T47D (cell line): Measurements from ENCODE around the gene C2CD4A.

Source experiments
- DNase-seq, 2 experiments: peaks; one replicate each; pipeline versions ENCODE4 v3.0.0 to v3.0.0-alpha.2; 2011 to 2012; ENCODE audit warnings: low read depth in 1 of 2, low spot score in 1 of 2
- JUND ChIP-seq: IDR thresholded peaks from 2 replicates; pipeline ENCODE4 v1.6.1; 2012; ENCODE audit warnings: low read depth
- in situ Hi-C: cut with HindIII; loops from 2 replicates; pipeline ENCODE4 v1.10.0; 2016; ENCODE audit warnings: low sequenced_read_pairs, low pct_unique_long_range_greater_than_20kb

Gene C2CD4A

DNA sequence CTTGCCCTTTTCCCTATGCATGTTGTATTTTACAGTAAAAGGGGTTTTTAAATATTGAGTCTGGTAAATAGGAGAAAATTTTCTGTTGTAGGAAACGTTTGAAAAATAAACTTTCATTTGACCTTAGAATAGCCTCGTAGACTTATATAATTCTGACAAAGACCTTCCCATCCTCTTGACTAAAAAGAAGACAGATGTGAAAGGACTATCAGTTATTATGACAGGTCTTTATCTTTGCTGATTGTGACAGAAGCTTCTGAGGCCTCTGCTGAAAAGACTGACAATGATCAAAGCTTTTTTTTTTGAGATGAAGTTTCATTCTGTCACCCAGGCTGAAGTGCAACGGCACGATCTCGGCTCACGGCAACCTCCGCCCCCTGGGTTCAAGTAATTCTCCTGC, 24.2 kb downstream of the C2CD4A start:
- no peak for TF ChIP-seq JUND
- in situ Hi-C loops = no loop called here
- DNase-seq = no peak

GRCh38 chr15:62093809-62094208, 27.0 kb downstream of the C2CD4A start:
- in situ Hi-C loops = no loop called here
- TF ChIP-seq JUND = no peak
- DNase-seq = no peak

- in situ Hi-C loops = no loop called here
- TF ChIP-seq JUND = no peak
- DNase-seq = no peak
Observed at GRCh38 chr15:62094388-62094787, 27.6 kb downstream of the C2CD4A start.

- in situ Hi-C loops = no loop called here
- peak in 1 of 2 experiments; percentile 83 for DNase-seq
Observed at GRCh38 chr15:62099094-62099601, 32.4 kb downstream of the C2CD4A start.

GRCh38 chr15:62103431-62103830, 36.7 kb downstream of the C2CD4A start:
- DNase-seq = no peak
- in situ Hi-C loops = no loop called here
- TF ChIP-seq JUND = no peak

More at GRCh38 chr15:62099094-62099601, 32.4 kb downstream of the C2CD4A start:
- no peak for TF ChIP-seq JUND

DNA sequence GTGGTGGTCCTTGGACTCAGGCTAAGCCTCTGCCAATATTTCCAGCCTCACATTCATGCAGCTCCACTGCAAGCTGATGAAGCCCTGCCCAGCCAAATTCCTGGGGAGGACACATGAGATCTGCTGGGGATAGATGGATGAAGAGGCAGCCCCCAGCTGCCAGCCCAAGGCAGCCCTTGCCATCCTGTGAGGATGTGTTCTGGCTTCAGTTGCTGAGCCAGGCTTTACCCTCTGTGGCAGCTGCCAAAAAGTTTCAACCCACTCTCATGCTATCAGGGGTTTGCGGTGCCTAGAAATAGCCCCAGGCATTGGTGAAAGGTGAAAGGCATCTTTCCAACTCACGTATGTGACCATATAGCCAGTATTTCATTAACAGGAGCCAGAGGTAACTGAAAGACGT, 37.6 kb downstream of the C2CD4A start:
- no peak for TF ChIP-seq JUND
- DNase-seq = no peak
- in situ Hi-C loops = no loop called here

DNA sequence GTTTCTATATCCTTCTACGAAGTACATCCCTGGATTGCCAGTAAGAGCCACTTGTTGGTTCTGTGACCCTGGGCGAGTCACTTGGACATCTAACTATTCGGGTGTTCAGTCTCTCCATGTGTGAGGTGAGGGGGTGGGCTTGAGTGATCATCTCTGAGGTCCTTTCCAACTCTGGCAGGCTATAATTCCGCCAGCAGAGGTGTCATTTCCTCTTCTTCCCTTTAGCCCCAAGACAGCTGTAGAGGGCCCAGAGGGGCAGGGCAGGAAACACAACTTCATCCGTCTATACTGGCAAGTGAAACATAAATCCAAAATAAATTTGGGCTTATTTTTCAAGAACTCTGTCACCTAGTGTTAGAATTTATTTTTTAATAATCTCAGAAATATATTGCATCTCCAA, 38.1 kb downstream of the C2CD4A start:
- no peak for TF ChIP-seq JUND
- DNase-seq = no peak
- in situ Hi-C loops = no loop called here

DNA sequence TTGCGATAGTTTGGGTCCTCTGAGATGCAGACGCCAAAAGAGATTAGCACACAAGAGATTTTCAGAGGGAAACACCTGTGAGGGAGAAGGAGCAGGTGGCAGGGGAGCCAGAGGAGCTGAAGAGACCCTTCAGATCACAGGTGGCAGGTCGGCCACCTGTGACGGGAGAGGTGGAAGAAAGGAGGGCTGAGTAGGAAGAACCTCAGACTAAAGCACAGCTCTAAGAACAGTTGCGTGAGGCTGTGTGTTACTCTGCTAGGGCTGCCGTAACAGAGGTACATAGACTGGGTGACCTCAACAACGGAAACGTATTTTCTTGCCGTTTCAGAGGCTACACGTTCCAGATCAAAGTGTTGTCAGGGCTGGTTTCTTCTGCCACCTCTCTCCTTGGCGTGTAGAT, 38.5 kb downstream of the C2CD4A start:
- no peak for TF ChIP-seq JUND
- DNase-seq = no peak
- in situ Hi-C loops = no loop called here

GRCh38 chr15:62106096-62106495, 39.3 kb downstream of the C2CD4A start:
- no peak for DNase-seq
- TF ChIP-seq JUND = no peak
- in situ Hi-C loops = no loop called here

DNA sequence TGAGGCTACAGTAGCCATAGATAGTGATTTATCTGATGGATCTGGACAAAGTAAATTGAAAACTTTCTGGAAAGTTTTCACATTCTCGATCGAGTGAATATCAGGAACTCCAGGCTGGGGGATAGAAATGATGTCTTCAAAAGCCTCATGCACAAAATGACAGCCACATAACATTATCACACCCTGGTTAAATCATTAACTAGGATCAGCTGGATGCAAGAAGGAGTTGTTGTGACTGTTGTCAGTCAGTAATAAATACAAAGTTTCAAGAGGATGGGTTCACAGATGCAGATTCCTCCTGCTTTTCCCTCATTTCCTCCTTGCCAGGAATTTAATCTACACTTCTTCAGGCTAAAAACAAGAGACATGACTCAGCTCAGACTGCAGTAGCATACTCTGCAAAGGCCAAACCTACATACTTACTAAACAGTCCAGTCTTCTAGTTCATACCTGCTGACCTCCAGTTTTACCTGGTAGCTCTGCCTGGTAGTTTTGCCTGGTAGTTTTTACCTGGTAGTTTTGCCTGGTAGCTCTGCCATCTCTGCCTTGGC, 40.9 kb downstream of the C2CD4A start:
- DNase-seq = peak; percentile 13 to 17
- TF ChIP-seq JUND = no peak
- in situ Hi-C loops = no loop called here

DNA sequence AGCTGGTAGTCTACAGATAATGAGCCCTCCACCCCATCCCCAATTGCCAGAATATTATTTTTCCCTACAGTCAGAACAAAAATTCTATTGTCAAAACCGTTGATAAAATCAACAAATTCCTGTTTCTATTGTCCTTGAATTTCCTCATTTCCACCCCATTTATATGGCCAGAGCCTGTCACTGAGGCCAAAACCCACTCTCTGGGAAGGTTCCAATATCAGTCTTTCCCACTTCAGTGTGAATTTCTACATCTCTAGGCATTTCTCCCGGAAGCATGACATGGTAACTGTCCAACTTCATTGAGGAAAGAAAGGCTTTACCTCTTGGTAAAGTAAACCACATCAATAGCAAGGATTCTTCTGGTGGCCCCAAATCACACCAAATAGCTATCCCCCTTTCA, 41.6 kb downstream of the C2CD4A start:
- DNase-seq = no peak
- in situ Hi-C loops = no loop called here
- no peak for TF ChIP-seq JUND

DNA sequence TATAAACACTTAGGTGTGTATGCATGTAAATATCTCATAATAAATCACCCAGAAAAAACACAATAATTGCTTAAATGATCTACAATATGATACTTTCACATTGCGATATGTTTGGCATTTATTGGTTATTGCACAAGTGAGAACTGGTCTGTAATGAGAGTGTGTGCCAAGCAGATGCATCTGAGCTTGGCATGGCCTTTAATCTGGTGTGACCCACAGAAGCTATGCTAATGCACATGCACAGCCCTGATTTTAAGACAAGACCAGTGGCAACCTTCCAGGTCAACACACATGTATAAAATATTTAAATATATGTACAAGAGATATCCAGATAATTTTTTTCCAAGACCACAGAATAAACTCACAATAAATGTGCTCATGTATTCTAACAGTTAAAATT, 42.7 kb downstream of the C2CD4A start:
- TF ChIP-seq JUND = no peak
- in situ Hi-C loops = no loop called here
- DNase-seq = peak in 1 of 2 experiments; percentile 15

DNA sequence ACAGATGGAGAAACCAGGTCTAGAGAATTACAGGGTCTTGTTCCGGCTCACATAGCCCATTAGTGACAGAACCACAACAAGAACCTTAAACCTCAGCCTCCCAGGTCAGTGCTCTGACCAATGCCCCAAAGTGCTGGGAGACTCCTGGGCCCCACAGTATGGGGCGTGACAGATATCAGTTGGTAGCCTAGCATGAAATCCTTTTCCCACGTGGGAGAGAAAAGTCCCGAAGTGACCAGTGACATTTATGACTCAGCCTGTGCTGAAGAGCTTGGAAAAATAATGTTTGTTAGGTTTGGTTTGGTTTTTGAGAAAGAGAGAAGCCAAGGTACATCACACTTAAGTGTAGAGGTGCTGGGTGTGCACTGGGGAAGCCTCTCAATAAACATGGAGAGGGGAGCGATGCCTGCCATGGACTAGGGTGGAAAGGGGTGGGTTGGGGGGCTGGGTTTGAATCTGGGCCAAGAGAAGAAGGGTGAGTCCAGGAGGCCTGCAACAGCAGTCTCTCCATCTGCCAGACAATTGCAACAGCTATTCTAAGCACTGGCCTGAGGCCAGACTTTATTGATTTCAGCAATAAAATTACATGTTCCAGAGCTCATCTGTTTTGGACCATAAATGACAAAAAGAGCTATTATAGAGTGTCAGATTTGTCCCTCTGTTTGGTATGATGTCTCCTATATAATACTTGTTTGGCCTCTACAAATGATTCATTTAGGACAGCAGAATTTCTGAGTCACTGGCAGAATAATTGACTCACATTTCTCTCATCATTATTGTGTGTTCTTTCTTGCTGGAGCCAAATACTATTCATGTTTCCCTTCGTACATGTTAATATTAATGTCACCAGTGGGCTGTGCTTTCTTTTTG, 43.4 kb downstream of the C2CD4A start:
- in situ Hi-C loops = no loop called here
- TF ChIP-seq JUND = no peak

More for the DNA sequence above, 43.4 kb downstream of the C2CD4A start:
- DNase-seq = no peak
